CD4-positive, alpha-beta T cell treated with Interleukin-21 for 1 hour (primary cell): ENCODE measurements around the gene OR51A2.
"Not testable (repeated sequence)": the region's sequence is repeated elsewhere in the genome, so short reads cannot be mapped to it uniquely, and the experiment has no call there.

Source experiments
- DNase-seq: peaks from one replicate; pipeline ENCODE4 v3.0.0-alpha.2; 2020

OR51A2 gene

GRCh38 chr11:4955613-4956012 is at the start of gene OR51A2:
Gene OR51A2, minus strand, starts transcription at chr11:4955713. Its CDS starts 0 bp downstream, at chr11:4955713.
- DNase-seq = not testable (repeated sequence)

DNA sequence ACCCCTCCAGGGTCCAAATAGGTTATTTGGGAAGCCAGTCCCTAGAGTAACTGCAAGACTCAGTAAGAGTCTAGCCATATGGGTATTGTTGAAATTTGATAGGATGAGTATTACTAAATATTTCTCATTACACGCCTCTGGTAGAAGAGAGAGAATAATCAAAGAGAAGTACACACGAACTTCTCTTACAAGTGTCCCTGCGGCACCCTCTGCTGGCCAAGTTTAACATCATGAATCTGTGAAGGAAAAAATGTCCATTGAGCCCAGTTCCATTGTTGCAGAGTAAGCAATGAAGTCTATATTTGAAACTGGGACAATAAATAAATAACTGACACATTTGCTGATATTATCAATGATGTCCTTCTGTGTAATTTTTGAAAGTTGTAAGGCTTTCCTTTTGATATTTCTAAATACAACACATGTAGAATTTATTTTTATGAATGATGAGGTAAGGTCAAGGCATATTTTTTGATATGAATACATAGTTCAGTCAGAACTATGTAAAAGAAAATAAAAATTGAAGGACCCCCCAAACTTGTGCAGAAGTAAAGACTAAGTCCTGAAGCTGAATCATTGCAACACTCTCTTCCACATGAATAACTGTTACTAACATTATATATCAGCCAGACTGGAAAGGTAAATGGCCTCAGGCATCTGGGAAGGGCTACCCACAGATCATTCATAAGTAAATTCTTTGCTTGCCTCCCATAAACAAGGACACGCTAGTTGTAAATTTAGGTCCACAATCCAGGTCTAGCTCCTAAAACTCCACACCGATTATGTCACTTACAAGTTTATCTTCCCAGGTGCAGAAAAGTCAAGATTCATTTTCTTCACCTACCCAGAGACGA is 49.1 kb upstream of the OR51A2 start:
- DNase-seq = no peak

GRCh38 chr11:4994551-4994950 is 39.0 kb upstream of the OR51A2 start, which contains the start of gene OR51L1:
Gene OR51L1, plus strand, starts transcription at chr11:4994851. Its CDS starts 4,132 bp downstream, at chr11:4998983.
- DNase-seq = no peak

- no peak for DNase-seq
Measured at GRCh38 chr11:4991060-4991459, 35.5 kb upstream of the OR51A2 start.

DNA sequence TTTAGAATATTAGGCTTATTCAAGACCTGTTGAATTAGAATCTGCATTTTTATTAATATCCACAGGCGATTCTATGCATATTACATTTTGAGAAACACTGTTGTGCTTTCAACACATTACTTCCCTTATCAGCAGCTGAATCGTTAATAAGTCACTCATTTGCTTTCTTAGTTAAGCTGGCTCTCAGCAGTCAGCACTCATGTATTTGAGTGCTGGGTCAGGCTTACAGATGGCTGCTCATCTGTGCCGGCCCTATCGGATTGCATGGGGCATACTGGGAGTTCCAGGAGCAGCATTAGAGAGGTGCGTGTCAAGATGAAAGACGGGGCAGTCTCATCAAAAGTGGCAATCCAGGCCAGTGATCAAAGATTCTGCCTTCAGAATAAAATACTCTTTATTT is 28.3 kb upstream of the OR51A2 start:
- DNase-seq = no peak

DNA sequence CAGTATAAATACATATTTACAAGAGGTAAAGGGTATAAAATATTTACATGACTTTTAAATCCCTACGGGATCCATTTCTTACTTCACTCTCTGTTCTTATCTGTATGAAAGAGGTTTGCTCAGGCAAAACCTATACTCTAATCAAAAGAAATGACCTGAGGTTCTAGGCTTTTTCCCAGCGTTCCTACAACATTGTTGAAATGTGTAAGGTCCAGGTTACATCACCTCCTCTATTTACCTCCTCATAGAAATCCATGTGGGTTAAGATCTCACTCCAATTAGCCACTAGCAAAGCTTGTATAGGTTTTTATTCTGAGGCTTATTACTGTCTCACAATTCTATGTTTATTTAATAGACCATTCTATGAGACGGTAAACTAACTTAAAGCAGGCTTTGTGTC is 27.2 kb upstream of the OR51A2 start:
- no peak for DNase-seq

DNA sequence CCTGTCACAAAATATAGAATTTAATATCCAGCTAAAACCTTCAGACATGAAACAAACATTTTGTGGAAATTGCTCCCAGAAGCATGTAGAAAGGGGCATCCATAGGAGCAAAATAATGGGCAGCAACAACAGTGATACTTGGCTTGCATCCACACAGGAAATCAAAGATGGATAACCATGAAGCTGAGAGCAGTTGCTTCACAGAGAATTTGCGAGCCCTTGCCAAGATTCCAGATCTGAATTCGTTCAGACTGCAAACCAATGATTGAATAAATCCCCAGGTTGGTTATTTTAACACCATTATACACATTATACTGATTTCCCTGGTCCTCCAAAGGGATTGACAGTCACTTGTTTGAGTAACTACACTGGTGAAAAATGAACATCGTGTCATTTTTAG is 23.5 kb upstream of the OR51A2 start:
- DNase-seq = no peak

GRCh38 chr11:4975436-4975835 is 19.9 kb upstream of the OR51A2 start:
- DNase-seq = no peak

- no peak for DNase-seq
Measured at GRCh38 chr11:4962816-4963215, 7.3 kb upstream of the OR51A2 start.

DNA sequence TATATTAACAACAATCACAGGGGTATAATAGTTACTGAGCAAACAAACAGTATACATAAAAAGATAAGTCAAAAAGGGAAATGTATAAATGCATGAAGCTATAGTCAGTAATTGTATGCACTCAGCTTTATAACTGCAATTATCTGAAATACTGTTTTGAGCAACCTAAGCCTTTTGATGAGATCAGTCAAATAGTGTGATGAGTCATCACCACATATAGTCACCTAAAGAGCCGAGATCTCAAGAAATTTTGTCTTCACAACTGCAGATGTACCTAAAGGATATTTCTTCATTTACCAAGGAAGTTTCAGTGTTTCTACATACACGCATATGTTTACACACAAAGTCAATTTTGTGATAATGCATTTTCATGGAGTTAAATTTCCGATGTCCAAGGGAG is 5.4 kb upstream of the OR51A2 start:
- DNase-seq = no peak

DNA sequence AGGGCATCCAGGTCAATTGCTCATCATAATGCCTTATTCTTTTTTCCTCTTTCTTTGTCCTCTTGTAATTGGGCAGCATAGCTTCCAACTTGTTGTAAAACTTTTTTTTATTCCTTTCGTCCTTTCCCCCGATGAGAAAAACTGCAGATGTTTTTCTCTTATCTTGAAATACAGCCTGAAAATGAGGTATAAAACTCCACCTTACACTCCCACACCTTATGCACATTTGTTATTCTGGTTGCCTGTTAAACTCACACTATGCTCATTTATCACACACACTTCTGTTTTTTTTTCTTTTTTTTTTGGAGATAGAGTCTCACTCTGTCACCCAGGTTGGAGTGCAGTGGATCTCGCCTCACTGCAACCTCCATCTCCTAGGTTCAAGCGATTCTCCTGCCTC is 1.9 kb upstream of the OR51A2 start:
- DNase-seq = no peak

GRCh38 chr11:4947505-4947904 is 8.0 kb downstream of the OR51A2 start, which contains the start of gene OR51A4:
Gene OR51A4, minus strand, starts transcription at chr11:4947605. Its CDS starts 505 bp downstream, at chr11:4947100.
- DNase-seq = no peak

GRCh38 chr11:4936745-4937144 is 18.8 kb downstream of the OR51A2 start:
- no peak for DNase-seq

- DNase-seq = no peak
Measured at GRCh38 chr11:4932751-4933150, 22.8 kb downstream of the OR51A2 start.

DNA sequence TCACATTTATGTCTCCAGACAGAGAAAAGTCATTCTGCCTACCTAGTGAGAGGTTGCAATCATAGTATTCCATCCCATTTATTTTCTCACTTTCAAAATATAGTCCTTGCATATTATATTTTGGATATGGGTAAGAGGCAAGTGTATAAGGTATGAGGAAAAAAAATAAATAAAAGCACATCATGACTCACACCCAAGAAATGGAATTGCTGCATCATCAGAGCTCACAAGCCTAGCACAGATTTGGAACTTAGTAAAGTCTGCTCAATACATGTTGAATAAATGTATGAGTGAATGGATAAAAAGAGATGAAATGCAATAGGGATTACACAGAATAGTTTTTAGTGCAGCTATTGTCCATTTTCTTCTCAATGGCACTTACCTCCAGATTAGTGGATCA is 28.9 kb downstream of the OR51A2 start:
- no peak for DNase-seq

DNA sequence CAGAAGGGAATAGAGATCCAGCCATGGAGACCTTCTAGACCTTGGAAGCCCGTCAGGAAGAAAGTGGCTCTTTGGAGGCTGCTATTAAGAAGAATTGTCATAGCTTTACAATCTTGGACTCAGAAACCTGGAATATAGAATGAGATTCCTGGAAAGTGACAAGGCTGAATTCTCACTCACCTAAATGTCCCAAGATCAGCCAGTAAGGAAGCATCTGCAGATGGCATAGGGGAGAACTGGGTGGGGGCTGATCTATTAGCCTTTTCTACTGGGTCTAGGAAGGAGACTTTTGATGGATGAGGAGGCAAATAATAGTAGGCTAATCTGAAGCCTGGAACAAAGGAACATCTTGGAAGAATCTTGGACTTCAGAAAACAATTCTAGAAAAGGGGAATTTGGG is 31.3 kb downstream of the OR51A2 start, which contains the start of gene OR51G1:
Gene OR51G1, minus strand, starts transcription at position 101 of the 400 bp plus-strand sequence. Its CDS starts 0 bp downstream, at position 101.
- no peak for DNase-seq

- DNase-seq = no peak
Measured at GRCh38 chr11:4922304-4922703, 33.2 kb downstream of the OR51A2 start.

DNA sequence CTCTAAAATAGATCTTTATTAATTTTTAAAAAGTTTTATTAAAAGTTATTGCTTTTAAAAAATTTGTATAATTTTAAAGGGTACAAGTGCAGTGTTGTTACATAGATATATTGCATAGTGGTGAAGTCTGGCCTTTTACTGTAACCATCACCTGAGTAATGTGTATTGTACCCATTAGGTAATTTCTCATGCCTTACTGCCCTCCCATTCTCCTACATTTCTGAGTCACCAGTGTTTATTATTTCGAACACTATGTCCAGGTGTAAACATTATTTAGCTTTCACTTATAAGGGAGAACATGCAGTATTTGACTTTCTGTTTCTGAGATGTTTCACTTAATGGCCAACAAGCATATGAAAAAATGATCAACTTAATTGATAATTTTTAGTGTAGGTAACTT is 33.7 kb downstream of the OR51A2 start:
- DNase-seq = no peak

GRCh38 chr11:4919250-4919649 is 36.3 kb downstream of the OR51A2 start, which contains the start of gene OR51G2:
Gene OR51G2, minus strand, starts transcription at chr11:4919350. Its CDS starts 3,687 bp downstream, at chr11:4915663.
- no peak for DNase-seq

- DNase-seq = no peak
Measured at GRCh38 chr11:4916581-4916980, 38.9 kb downstream of the OR51A2 start.
